ENCODE measurements around the gene COX7B2.

The COX7B2 gene

GRCh38 chr4:46900082-46900481 lies 9.0 kb downstream of the COX7B2 start:
- no peak for DNase-seq (ENCODE audit: extremely low read depth, low read depth)
- no peak for TF ChIP-seq CTCF (IDR thresholded peaks at IDR 0.05; ENCODE audit: low read depth, low read length)

GRCh38 chr4:46894826-46895225 lies 14.2 kb downstream of the COX7B2 start:
- no peak for TF ChIP-seq CTCF (IDR thresholded peaks at IDR 0.05; ENCODE audit: low read depth, low read length)
- DNase-seq (ENCODE audit: extremely low read depth, low read depth): no peak

- no peak for DNase-seq (ENCODE audit: extremely low read depth, low read depth)
- no peak for TF ChIP-seq CTCF (IDR thresholded peaks at IDR 0.05; ENCODE audit: low read depth, low read length)
Measured at GRCh38 chr4:46890056-46890455, 19.0 kb downstream of the COX7B2 start.

GRCh38 chr4:46889410-46889809 lies 19.6 kb downstream of the COX7B2 start:
- DNase-seq (ENCODE audit: extremely low read depth, low read depth): no peak
- TF ChIP-seq CTCF (IDR thresholded peaks at IDR 0.05; ENCODE audit: low read depth, low read length): no peak

- no peak for TF ChIP-seq CTCF (IDR thresholded peaks at IDR 0.05; ENCODE audit: low read depth, low read length)
- DNase-seq (ENCODE audit: extremely low read depth, low read depth): no peak
Measured at GRCh38 chr4:46886711-46887110, 22.3 kb downstream of the COX7B2 start.

GRCh38 chr4:46878641-46879040 lies 30.4 kb downstream of the COX7B2 start:
- DNase-seq (ENCODE audit: extremely low read depth, low read depth): no peak
- no peak for TF ChIP-seq CTCF (IDR thresholded peaks at IDR 0.05; ENCODE audit: low read depth, low read length)

- no peak for TF ChIP-seq CTCF (IDR thresholded peaks at IDR 0.05; ENCODE audit: low read depth, low read length)
- no peak for DNase-seq (ENCODE audit: extremely low read depth, low read depth)
Measured at GRCh38 chr4:46874811-46875210, 34.2 kb downstream of the COX7B2 start.
